ENCODE measurements around the gene NR1H3. TPM values are rescaled to one million over a fixed set of nuclear protein-coding genes. Genes with fewer than 3 reads are reported as not detected.

Gene NR1H3
- total RNA-seq, 1 donor from 2014 or later, result 44.1 TPM

GRCh38 chr11:47251751-47252150, 6.0 kb upstream of the NR1H3 start:
- no peak for DNase-seq
- no peak for TF ChIP-seq CTCF (IDR thresholded peaks at IDR 0.05)
- Histone ChIP-seq H3K4me1 (peaks cover 35% of the 10 kb centered on the region), H3K27ac (no peak overlapping the region), H3K9me3 (no peaks in the 10 kb centered on the region), H3K27me3 (no peaks in the 10 kb centered on the region), H3K36me3 (no peaks in the 10 kb centered on the region), H3K4me3 (no peak overlapping the region)
- ATAC-seq, result no peak
- intact Hi-C loops (cut with DNase I), result no loop called here

- intact Hi-C loops (cut with DNase I), result no loop called here
- no peak for DNase-seq
- Histone ChIP-seq H3K4me1 (peaks cover 39% of the 10 kb centered on the region), H3K27ac (no peak overlapping the region), H3K9me3 (no peaks in the 10 kb centered on the region), H3K4me3 (no peak overlapping the region), H3K36me3 (no peaks in the 10 kb centered on the region), H3K27me3 (no peaks in the 10 kb centered on the region)
- no peak for ATAC-seq
- TF ChIP-seq CTCF (IDR thresholded peaks at IDR 0.05), result no peak
Observed at GRCh38 chr11:47253660-47254059, 4.1 kb upstream of the NR1H3 start.

GRCh38 chr11:47254386-47254785, 3.4 kb upstream of the NR1H3 start:
- peak; percentile 3 for ATAC-seq
- no peak overlapping the region for H3K4me3 ChIP-seq
- intact Hi-C loops (cut with DNase I), result no loop called here

GRCh38 chr11:47256374-47256773, 1.4 kb upstream of the NR1H3 start:
- H3K4me1 ChIP-seq, result peaks cover 47% of the 10 kb centered on the region
- TF ChIP-seq CTCF (IDR thresholded peaks at IDR 0.05), result no peak

More at GRCh38 chr11:47254386-47254785, 3.4 kb upstream of the NR1H3 start:
- DNase-seq, result no peak
- no peaks in the 10 kb centered on the region for H3K9me3 ChIP-seq
- no peak for TF ChIP-seq CTCF (IDR thresholded peaks at IDR 0.05)
- H3K36me3 ChIP-seq, result no peaks in the 10 kb centered on the region
- peak overlapping the region; percentile 72 for H3K27ac ChIP-seq
- no peaks in the 10 kb centered on the region for H3K27me3 ChIP-seq
- H3K4me1 ChIP-seq, result peaks cover 45% of the 10 kb centered on the region

GRCh38 chr11:47257177-47257516, 649 bp upstream of the NR1H3 start:
- Histone ChIP-seq H3K36me3 (no peaks in the 10 kb centered on the region), H3K4me1 (peaks cover 47% of the 10 kb centered on the region), H3K4me3 (peak overlapping the region; percentile 50), H3K9me3 (no peaks in the 10 kb centered on the region), H3K27me3 (no peaks in the 10 kb centered on the region), H3K27ac (peak overlapping the region; percentile 80)
- TF ChIP-seq CTCF (IDR thresholded peaks at IDR 0.05), result no peak
- intact Hi-C loops (cut with DNase I), result no loop called here
- no peak for DNase-seq
- no peak for ATAC-seq

More at GRCh38 chr11:47256374-47256773, 1.4 kb upstream of the NR1H3 start:
- Histone ChIP-seq H3K9me3 (no peaks in the 10 kb centered on the region), H3K27me3 (no peaks in the 10 kb centered on the region), H3K36me3 (no peaks in the 10 kb centered on the region), H3K27ac (no peak overlapping the region), H3K4me3 (no peak overlapping the region)
- no peak for ATAC-seq
- no peak for DNase-seq
- intact Hi-C loops (cut with DNase I), result no loop called here

- DNase-seq, result no peak
- peaks cover 47% of the 10 kb centered on the region for H3K4me1 ChIP-seq
- intact Hi-C loops (cut with DNase I), result no loop called here
Observed at GRCh38 chr11:47258317-47258902, 614 bp downstream of the NR1H3 start.

More at GRCh38 chr11:47258317-47258902, 614 bp downstream of the NR1H3 start:
- peak overlapping the region; percentile 80 for H3K27ac ChIP-seq
- H3K36me3 ChIP-seq, result peaks cover 3% of the 10 kb centered on the region
- TF ChIP-seq CTCF (IDR thresholded peaks at IDR 0.05), result no peak
- no peaks in the 10 kb centered on the region for H3K9me3 ChIP-seq
- H3K4me3 ChIP-seq, result peak overlapping the region; percentile 50
- ATAC-seq, result no peak
- no peaks in the 10 kb centered on the region for H3K27me3 ChIP-seq

Measured in upper lobe of right lung (tissue), 1 donor.